OCI-LY7 (cell line): Measurements from ENCODE around the gene TAS2R39.
"Not testable (repeated sequence)": the region's sequence is repeated elsewhere in the genome, so short reads cannot be mapped to it uniquely, and the experiment has no call there.

ENCODE experiments used
- EZH2phosphoT487 ChIP-seq: fragments of 200-600 bp; sonication (generic); IDR thresholded peaks from 2 replicates; pipeline ENCODE4 v1.6.1; 2018; ENCODE audit warnings: low read depth, borderline replicate concordance, mild to moderate bottlenecking, mixed run types, antibody characterized with exemption, low read length, moderate library complexity, mixed read lengths
- TF ChIP-seq, protein P1 (sequence below): fragments of 200-600 bp; sonication (generic); conservative IDR thresholded peaks from 2 replicates; pipeline ENCODE4 v1.5.1; 2014; ENCODE audit warnings: mild to moderate bottlenecking, antibody characterized with exemption, low read length, moderate library complexity, mixed read lengths

DNA sequence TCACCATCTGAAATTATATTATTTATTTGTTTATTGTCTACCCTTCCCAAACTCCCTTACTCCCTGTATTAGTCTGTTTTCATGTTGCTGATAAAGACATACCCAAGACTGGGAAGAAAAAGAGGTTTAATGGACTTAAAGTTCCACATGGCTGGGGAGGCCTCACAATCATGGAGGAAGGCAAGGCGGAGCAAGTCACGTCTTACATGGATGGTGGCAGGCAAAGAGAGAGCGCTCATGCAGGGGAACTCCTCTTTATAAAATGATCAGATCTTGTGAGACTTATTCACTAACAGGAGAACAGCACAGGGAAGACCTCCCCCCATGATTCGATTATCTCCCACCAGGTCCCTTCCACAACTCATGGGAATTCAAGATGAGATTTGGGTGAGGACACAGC lies 30.3 kb downstream of the TAS2R39 start:
- TF ChIP-seq, protein P1, sequence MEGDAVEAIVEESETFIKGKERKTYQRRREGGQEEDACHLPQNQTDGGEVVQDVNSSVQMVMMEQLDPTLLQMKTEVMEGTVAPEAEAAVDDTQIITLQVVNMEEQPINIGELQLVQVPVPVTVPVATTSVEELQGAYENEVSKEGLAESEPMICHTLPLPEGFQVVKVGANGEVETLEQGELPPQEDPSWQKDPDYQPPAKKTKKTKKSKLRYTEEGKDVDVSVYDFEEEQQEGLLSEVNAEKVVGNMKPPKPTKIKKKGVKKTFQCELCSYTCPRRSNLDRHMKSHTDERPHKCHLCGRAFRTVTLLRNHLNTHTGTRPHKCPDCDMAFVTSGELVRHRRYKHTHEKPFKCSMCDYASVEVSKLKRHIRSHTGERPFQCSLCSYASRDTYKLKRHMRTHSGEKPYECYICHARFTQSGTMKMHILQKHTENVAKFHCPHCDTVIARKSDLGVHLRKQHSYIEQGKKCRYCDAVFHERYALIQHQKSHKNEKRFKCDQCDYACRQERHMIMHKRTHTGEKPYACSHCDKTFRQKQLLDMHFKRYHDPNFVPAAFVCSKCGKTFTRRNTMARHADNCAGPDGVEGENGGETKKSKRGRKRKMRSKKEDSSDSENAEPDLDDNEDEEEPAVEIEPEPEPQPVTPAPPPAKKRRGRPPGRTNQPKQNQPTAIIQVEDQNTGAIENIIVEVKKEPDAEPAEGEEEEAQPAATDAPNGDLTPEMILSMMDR: not testable (repeated sequence)
- not testable (repeated sequence) for TF ChIP-seq EZH2phosphoT487
